ENCODE results near the gene SAMD10.
"Not testable (repeated sequence)": the region's sequence is repeated elsewhere in the genome, so short reads cannot be mapped to it uniquely, and the experiment has no call there.

The SAMD10 gene

GRCh38 chr20:63979557-63980316 is at the start of gene SAMD10:
TSS of gene SAMD10 (minus strand) at chr20:63979642. CDS start at chr20:63979467, 175 bp downstream.
- FAIRE-seq = peak; percentile 55
- DNase-seq (ENCODE audit: insufficient read length, low spot score) = peak; percentile 71

DNA sequence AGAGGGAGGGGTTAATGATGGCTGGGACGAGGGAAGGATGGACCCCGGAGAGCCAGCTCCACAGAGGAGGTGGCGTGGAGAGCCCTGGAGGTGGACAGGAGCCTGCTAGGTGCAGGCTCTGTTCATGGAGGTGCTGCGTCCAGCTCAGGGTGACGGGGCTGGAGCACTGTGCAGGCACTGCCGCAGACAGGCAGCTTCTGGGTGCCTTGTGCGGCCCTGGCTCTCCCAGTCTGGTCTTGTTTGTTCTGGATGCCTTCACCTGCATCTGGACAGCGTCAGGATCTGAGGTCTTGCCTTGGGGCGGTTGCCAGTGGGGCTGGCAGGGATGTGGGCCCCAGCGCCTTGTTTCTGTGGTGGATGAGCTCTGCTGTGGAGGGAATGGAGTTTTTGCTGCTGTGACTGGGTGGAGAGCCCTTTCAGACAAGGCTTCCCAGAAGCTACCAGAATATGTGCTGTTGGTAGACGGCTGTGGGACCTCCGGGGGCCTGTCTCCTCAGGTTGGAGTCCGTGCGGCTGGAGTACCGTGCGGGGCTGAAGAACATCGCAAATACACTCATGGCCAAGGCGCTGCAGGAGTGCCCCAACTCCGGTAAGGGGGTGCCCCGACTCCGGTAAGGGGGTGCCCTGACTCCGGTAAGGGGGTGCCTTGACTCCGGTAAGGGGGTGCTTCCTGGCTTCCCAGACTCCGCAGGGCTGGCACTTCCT is 48.7 kb upstream of the SAMD10 start:
- DNase-seq (ENCODE audit: insufficient read length, low spot score) (no peak), FAIRE-seq (no peak)

DNA sequence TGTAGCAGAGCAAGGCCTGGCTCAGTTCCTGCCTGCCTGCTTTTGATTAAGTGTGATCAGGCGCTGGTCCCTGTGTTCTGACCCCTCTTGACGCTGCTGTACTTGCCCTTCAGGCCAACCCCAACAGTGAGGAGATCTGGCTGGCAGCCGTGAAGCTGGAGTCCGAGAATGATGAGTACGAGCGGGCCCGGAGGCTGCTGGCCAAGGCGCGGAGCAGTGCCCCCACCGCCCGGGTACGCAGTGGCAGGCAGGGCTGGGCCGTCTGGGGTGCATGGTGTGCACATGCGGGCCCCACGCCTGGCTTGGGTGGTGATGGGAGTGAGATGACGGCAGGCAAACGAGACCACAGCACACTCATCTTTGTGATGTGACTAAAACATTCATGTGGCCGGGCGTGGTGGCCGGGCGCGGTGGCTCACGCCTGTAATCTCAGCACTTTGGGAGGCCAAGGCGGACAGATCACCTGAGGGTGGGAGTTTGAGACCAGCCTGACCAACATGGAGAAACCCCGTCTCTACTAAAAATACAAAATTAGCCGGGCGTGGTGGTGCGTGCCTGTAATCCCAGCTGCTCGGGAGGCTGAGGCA is 46.5 kb upstream of the SAMD10 start:
- DNase-seq (ENCODE audit: insufficient read length, low spot score) (no peak), FAIRE-seq (no peak)

GRCh38 chr20:64025101-64025825 is 45.8 kb upstream of the SAMD10 start:
- DNase-seq (ENCODE audit: insufficient read length, low spot score) (no peak), FAIRE-seq (no peak)

DNA sequence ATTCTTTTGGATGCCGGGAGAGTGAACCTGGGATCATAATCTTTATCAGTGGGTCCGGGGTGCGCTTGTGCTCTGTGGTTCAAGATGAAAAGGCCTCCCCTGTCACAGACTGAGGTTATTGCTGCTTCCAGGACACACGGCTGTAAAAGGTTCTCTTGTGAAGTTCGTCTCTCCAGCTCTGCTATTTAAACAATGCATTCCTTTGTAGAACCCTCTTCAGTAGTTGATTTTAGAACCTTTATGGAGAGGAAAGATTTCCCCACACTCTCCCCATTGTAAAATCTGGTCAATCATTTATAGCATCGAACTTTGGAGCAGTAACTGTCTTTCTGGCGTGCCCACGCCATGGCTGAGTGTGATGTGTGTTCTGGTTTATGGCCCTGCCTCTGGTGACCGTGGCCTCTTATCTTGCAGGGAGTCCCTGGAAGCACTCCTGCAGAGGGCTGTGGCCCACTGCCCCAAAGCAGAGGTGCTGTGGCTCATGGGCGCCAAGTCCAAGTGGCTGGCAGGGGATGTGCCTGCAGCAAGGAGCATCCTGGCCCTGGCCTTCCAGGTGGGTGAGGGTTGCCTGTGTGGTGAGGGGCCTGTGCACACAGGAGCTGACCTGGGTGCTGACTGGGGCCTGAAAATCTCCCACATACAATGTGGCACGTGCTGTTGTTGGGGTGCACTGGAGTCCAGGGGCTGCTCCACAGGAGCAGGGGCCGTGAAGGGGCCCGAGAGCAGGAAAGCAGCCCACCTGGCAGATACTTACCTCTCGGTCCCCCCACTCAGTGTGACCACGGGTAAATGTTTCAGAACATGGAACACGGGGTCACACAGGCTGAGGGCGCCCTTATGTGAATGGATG is 44.9 kb upstream of the SAMD10 start:
- no peak for DNase-seq (ENCODE audit: insufficient read length, low spot score)
- no peak for FAIRE-seq

GRCh38 chr20:64023361-64024140 is 44.1 kb upstream of the SAMD10 start:
- DNase-seq (ENCODE audit: insufficient read length, low spot score) (no peak), FAIRE-seq (no peak)

GRCh38 chr20:64022671-64023360 is 43.4 kb upstream of the SAMD10 start:
- DNase-seq (ENCODE audit: insufficient read length, low spot score) (no peak), FAIRE-seq (no peak)

- FAIRE-seq (no peak), DNase-seq (ENCODE audit: insufficient read length, low spot score) (no peak)
These were observed 41.9 kb upstream of the SAMD10 start for GRCh38 chr20:64021124-64021975.

GRCh38 chr20:64015635-64016034 is 36.2 kb upstream of the SAMD10 start:
- FAIRE-seq = no peak
- no peak for DNase-seq (ENCODE audit: insufficient read length, low spot score)

DNA sequence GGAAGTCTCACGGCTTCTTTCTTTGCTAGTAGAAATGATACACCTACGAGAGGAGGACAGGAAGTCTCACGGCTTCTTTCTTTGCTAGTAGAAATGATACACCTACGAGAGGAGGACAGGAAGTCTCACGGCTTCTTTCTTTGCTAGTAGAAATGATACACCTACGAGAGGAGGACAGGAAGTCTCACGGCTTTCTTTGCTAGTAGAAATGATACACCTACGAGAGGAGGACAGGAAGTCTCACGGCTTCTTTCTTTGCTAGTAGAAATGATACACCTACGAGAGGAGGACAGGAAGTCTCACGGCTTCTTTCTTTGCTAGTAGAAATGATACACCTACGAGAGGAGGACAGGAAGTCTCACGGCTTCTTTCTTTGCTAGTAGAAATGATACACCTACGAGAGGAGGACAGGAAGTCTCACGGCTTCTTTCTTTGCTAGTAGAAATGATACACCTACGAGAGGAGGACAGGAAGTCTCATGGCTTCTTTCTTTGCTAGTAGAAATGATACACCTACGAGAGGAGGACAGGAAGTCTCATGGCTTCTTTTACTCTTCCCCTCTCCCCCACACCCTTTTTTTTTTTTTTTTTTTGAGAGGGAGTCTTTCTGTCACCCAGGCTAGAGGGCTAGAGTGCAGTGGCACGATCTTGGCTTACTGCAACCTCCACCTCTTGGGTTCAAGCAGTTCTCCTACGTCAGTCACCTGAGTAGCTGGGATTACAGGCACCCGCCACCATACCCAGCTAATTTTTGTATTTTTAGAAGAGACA is 33.1 kb upstream of the SAMD10 start:
- DNase-seq (ENCODE audit: insufficient read length, low spot score); FAIRE-seq: not testable (repeated sequence)

GRCh38 chr20:64011366-64011779 is 31.9 kb upstream of the SAMD10 start:
- DNase-seq (ENCODE audit: insufficient read length, low spot score) (no peak), FAIRE-seq (no peak)

GRCh38 chr20:64010711-64011237 is 31.3 kb upstream of the SAMD10 start:
- FAIRE-seq (no peak), DNase-seq (ENCODE audit: insufficient read length, low spot score) (no peak)

GRCh38 chr20:64009811-64010387 is 30.5 kb upstream of the SAMD10 start:
- DNase-seq (ENCODE audit: insufficient read length, low spot score) = no peak
- FAIRE-seq = no peak

- FAIRE-seq (no peak), DNase-seq (ENCODE audit: insufficient read length, low spot score) (no peak)
These were observed 27.5 kb upstream of the SAMD10 start for GRCh38 chr20:64006902-64007301.

- FAIRE-seq = no peak
- no peak for DNase-seq (ENCODE audit: insufficient read length, low spot score)
These were observed 27.0 kb upstream of the SAMD10 start for GRCh38 chr20:64006490-64006889.

DNA sequence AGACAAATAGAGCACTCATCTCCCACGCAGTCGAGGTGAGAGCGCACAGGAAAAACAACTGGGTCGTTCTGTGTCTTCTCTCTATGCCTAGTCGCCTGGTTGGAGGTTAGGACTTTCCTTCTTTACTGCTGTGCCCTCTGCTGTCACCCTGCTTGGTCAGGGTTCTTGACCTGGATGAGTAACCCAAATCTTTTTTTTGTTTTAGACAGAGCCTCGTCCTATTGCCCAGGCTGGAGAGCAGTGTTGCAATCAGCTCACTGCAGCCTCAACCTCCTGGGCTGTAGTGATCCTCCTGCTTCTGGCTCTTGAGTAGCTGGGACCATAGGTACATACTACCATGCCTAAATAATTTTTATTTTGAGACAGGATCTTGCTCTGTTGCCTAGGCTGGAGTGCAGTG is 26.0 kb upstream of the SAMD10 start:
- FAIRE-seq (no peak), DNase-seq (ENCODE audit: insufficient read length, low spot score) (no peak)
